Bronchus fibroblast of lung (primary cell): ENCODE results near the gene CLEC18A. TPM values are rescaled to one million over a fixed set of nuclear protein-coding genes. Genes with fewer than 3 reads are reported as not detected.

ENCODE experiments used
- total RNA-seq: library from RNA; depleted of rRNA; stranded (reverse); fragments of >200 nt; gene quantifications from 2 replicates; pipeline ENCODE4 v1.2.3, GENCODE V29; 2015

Gene CLEC18A
- 0.17 TPM in 1 of 2 replicates, not detected in the other for total RNA-seq

DNA sequence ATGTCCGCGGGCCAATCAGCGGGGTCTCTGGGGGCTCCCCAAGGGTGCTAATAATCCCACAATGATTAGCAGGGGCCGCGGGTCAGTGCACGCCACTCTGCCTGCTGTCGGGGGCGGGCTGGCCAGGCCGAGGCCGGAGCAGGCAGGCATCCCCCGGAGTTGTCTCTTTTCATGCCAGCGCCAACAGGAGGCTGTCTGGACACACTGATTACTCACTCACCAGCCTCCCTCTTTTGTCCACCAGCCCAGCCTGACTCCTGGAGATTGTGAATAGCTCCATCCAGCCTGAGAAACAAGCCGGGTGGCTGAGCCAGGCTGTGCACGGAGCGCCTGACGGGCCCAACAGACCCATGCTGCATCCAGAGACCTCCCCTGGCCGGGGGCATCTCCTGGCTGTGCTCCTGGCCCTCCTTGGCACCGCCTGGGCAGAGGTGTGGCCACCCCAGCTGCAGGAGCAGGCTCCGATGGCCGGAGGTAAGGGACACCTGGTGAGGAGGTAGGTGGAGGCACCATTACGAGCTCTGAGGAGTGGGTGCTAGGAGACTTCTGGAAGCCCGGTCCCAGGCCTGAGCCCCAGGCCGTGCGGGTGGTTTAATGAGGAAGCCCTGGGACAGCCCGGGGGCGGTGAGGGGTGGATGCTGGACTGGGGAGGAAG, at the start of gene CLEC18A:
Gene CLEC18A (plus strand): TSS at position 318 of the 655 bp plus-strand sequence. CDS start 33 bp downstream, at position 351.

Other genes with a start within 250 kb of the CLEC18A start
- gene NQO1, start 224.8 kb upstream of the CLEC18A start, total RNA-seq = 161 and 170 TPM in 2 replicates
- 36.1 and 43.0 TPM in 2 replicates for gene NOB1, start 196.4 kb upstream of the CLEC18A start, total RNA-seq
- gene WWP2, start 189.0 kb upstream of the CLEC18A start, total RNA-seq = 18.4 and 21.5 TPM in 2 replicates
- gene PDPR, start 163.0 kb downstream of the CLEC18A start, total RNA-seq = 12.8 and 15.6 TPM in 2 replicates
- under 0.01 TPM in 1 of 2 replicates, not detected in the other for gene CLEC18C, start 222.5 kb downstream of the CLEC18A start, total RNA-seq